ENCODE results near the gene CACHD1. TPM values are rescaled to one million over a fixed set of nuclear protein-coding genes. Genes with fewer than 3 reads are reported as not detected.

The CACHD1 gene
- total RNA-seq, 2 experiments from 2014 or later = not detected

DNA sequence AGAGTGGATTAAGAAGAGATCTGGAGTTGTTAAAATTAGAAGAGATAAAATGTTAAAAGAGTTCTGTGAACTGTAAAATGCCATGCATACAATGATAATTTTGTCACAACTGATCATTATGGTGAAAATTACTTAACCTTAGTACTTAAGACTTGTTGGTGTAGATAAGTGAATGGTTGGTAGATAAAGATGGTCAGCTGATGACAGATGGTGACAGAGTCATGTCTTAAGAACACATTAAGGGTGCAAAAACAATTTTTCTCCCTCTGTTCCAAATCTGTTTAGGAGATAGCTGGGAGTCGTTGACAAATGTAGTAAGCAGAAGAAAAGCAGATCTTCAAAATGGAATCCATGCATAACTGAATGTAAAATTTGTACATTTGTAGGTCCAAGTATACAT is 18.5 kb upstream of the CACHD1 start:
- POLR2A ChIA-PET = interaction anchor here (0.7 kb wide), 2 partner anchors 142 to 1341 kb away, joined by 3 to 8 read pairs; no protein-coding TSS in a partner anchor
- Histone ChIP-seq H3K9me2 (ENCODE audit: insufficient read depth, low read length) (no peaks in the 10 kb centered on the region), H3K4me3 (ENCODE audit: low read depth, low read length, poor library complexity, severe bottlenecking) (no peak overlapping the region), H3K4me1 (ENCODE audit: insufficient read depth, low read length, poor library complexity, severe bottlenecking) (no peaks in the 10 kb centered on the region), H3K36me3 (ENCODE audit: insufficient read depth, low read length) (no peaks in the 10 kb centered on the region), H3K4me2 (ENCODE audit: low read length) (no peak overlapping the region), H3K9me3 (ENCODE audit: low read length) (no peaks in the 10 kb centered on the region), H2AFZ (ENCODE audit: low read length) (no peak overlapping the region), H4K20me1 (ENCODE audit: insufficient read depth, low read length) (no peaks in the 10 kb centered on the region), H3K27ac (ENCODE audit: low read depth, low read length, poor library complexity, severe bottlenecking) (no peak overlapping the region), H3K79me2 (ENCODE audit: insufficient read depth, low read depth, low read length) (no peaks in the 10 kb centered on the region)
- CTCF ChIA-PET (ENCODE audit: unreplicated experiment) = no interaction called here
- intact Hi-C loops (cut with micrococcal nuclease; ENCODE audit: unreplicated experiment) = no loop called here
- DNase-seq (ENCODE audit: low spot score) = no peak
- TF ChIP-seq EZH2phosphoT487 (IDR thresholded peaks at IDR 0.05; ENCODE audit: borderline replicate concordance, low read depth, low read length) = no peak
- TF ChIP-seq, protein P1, sequence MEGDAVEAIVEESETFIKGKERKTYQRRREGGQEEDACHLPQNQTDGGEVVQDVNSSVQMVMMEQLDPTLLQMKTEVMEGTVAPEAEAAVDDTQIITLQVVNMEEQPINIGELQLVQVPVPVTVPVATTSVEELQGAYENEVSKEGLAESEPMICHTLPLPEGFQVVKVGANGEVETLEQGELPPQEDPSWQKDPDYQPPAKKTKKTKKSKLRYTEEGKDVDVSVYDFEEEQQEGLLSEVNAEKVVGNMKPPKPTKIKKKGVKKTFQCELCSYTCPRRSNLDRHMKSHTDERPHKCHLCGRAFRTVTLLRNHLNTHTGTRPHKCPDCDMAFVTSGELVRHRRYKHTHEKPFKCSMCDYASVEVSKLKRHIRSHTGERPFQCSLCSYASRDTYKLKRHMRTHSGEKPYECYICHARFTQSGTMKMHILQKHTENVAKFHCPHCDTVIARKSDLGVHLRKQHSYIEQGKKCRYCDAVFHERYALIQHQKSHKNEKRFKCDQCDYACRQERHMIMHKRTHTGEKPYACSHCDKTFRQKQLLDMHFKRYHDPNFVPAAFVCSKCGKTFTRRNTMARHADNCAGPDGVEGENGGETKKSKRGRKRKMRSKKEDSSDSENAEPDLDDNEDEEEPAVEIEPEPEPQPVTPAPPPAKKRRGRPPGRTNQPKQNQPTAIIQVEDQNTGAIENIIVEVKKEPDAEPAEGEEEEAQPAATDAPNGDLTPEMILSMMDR (conservative IDR thresholded peaks at IDR 0.05; ENCODE audit: low read length) = no peak
- no TSS peak for BruUV-seq (replicated peaks)

DNA sequence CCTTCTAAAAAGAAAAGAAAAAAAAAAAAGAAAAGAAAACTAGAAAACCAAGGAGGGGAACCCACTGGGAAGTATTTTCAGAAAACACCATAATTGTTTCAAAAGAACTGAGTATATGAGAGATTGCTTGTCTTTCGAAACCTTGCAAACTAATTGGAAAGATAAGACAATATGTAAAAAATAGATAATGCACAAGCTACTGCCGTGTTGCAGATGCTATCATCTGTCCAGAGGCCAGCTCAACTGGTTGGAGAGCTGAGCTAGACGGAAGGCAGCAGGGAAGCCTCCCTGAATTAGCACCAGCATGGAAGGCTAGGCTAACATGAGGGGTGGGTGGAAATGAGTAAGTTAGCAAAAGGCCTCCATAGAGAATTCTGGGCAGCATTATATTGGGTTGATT is 16.2 kb upstream of the CACHD1 start:
- CTCF ChIA-PET (ENCODE audit: unreplicated experiment) = no interaction called here
- intact Hi-C loops (cut with micrococcal nuclease; ENCODE audit: unreplicated experiment) = no loop called here

DNA sequence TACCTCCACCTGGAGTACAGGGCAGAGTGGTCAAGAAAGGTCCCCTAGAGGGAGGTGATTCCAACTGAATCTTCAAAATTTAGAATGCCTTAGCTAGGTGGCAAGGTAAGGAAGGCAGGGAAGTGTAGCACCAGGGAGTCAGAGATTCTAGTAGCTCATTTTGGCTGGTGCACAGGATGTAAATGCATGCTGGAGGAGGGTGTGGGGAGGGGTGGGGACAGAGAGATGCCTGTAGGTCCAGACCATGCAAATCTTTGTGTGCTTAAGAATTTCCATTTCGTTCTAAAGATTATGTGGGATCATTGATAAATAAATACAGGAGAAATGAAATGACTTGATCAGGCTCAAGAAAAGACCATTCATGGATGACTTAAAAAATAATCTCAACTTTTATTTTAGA is 11.0 kb upstream of the CACHD1 start:
- TF ChIP-seq EZH2phosphoT487 (IDR thresholded peaks at IDR 0.05; ENCODE audit: borderline replicate concordance, low read depth, low read length) = no peak
- TF ChIP-seq, protein P1 (conservative IDR thresholded peaks at IDR 0.05; ENCODE audit: low read length) = no peak
- H4K20me1 ChIP-seq (ENCODE audit: insufficient read depth, low read length) = no peaks in the 10 kb centered on the region
- CTCF ChIA-PET (ENCODE audit: unreplicated experiment) = no interaction called here
- POLR2A ChIA-PET = no interaction called here
- H3K27ac ChIP-seq (ENCODE audit: low read depth, low read length, poor library complexity, severe bottlenecking) = no peak overlapping the region
- no TSS peak for BruUV-seq (replicated peaks)
- H3K36me3 ChIP-seq (ENCODE audit: insufficient read depth, low read length) = no peaks in the 10 kb centered on the region
- no peaks in the 10 kb centered on the region for H3K4me1 ChIP-seq (ENCODE audit: insufficient read depth, low read length, poor library complexity, severe bottlenecking)
- intact Hi-C loops (cut with micrococcal nuclease; ENCODE audit: unreplicated experiment) = no loop called here
- H3K9me3 ChIP-seq (ENCODE audit: low read length) = no peaks in the 10 kb centered on the region
- H3K4me3 ChIP-seq (ENCODE audit: low read depth, low read length, poor library complexity, severe bottlenecking) = no peak overlapping the region
- H2AFZ ChIP-seq (ENCODE audit: low read length) = no peak overlapping the region
- H3K79me2 ChIP-seq (ENCODE audit: insufficient read depth, low read depth, low read length) = no peaks in the 10 kb centered on the region
- H3K4me2 ChIP-seq (ENCODE audit: low read length) = no peak overlapping the region
- no peak for DNase-seq (ENCODE audit: low spot score)
- no peaks in the 10 kb centered on the region for H3K9me2 ChIP-seq (ENCODE audit: insufficient read depth, low read length)

More for the DNA sequence above, 16.2 kb upstream of the CACHD1 start:
- H3K9me2 ChIP-seq (ENCODE audit: insufficient read depth, low read length) = no peaks in the 10 kb centered on the region
- H3K36me3 ChIP-seq (ENCODE audit: insufficient read depth, low read length) = no peaks in the 10 kb centered on the region
- no peaks in the 10 kb centered on the region for H3K4me1 ChIP-seq (ENCODE audit: insufficient read depth, low read length, poor library complexity, severe bottlenecking)
- no peak overlapping the region for H2AFZ ChIP-seq (ENCODE audit: low read length)
- no peak overlapping the region for H3K4me2 ChIP-seq (ENCODE audit: low read length)
- TF ChIP-seq EZH2phosphoT487 (IDR thresholded peaks at IDR 0.05; ENCODE audit: borderline replicate concordance, low read depth, low read length) = no peak
- TF ChIP-seq, protein P1 (conservative IDR thresholded peaks at IDR 0.05; ENCODE audit: low read length) = no peak
- H4K20me1 ChIP-seq (ENCODE audit: insufficient read depth, low read length) = no peaks in the 10 kb centered on the region
- no peak overlapping the region for H3K27ac ChIP-seq (ENCODE audit: low read depth, low read length, poor library complexity, severe bottlenecking)
- H3K4me3 ChIP-seq (ENCODE audit: low read depth, low read length, poor library complexity, severe bottlenecking) = no peak overlapping the region
- DNase-seq (ENCODE audit: low spot score) = no peak
- no TSS peak for BruUV-seq (replicated peaks)
- H3K79me2 ChIP-seq (ENCODE audit: insufficient read depth, low read depth, low read length) = no peaks in the 10 kb centered on the region
- no peaks in the 10 kb centered on the region for H3K9me3 ChIP-seq (ENCODE audit: low read length)
- POLR2A ChIA-PET = no interaction called here
